Activated naive CD8-positive, alpha-beta T cell treated with anti-CD3 and anti-CD28 coated beads, Interleukin-2, amount 10 ng/mL, durations not matched to agents 7 days and 5 days (primary cell): ENCODE data around the gene ATXN1. TPM values are rescaled to one million over a fixed set of nuclear protein-coding genes. Genes with fewer than 3 reads are reported as not detected.

Experiments
- ATAC-seq: fragments of 150-1000 bp; cut with Tn5 transposase; one replicate; pipeline ENCODE4 v1.10.0; 2021; ENCODE audit warnings: low read depth, moderate library complexity
- POLR2A ChIA-PET: fragments of 350-600 bp; sonication (Branson Sonifier 250); formaldehyde crosslinking; loops from one replicate; lab custom pipeline; 2021; ENCODE audit warnings: antibody characterized with exemption; lab: Charles Lee
- DNase-seq: peaks from one replicate; pipeline ENCODE4 v3.0.0; 2021
- H3K27ac Mint-ChIP-seq: one replicate; pipeline ENCODE4 v1.8.0; 2022; ENCODE audit warnings: mild to moderate bottlenecking, mixed read lengths
- H3K27me3 Mint-ChIP-seq: one replicate; pipeline ENCODE4 v1.8.0; 2022; ENCODE audit warnings: mild to moderate bottlenecking, moderate library complexity, mixed read lengths
- H3K36me3 Mint-ChIP-seq: one replicate; pipeline ENCODE4 v1.8.0; 2021; ENCODE audit warnings: mild to moderate bottlenecking, mixed read lengths
- H3K4me1 Mint-ChIP-seq: one replicate; pipeline ENCODE4 v1.8.0; 2021; ENCODE audit warnings: mixed read lengths
- H3K4me3 Mint-ChIP-seq: one replicate; pipeline ENCODE4 v1.8.0; 2022; ENCODE audit warnings: mild to moderate bottlenecking, moderate library complexity, mixed read lengths
- H3K9me3 Mint-ChIP-seq: one replicate; pipeline ENCODE4 v1.8.0; 2021; ENCODE audit warnings: mixed read lengths
- total RNA-seq, 2 experiments: library from RNA; stranded (reverse); gene quantifications; one replicate each; pipeline ENCODE4 v1.2.3, GENCODE V29; 2021

Gene ATXN1
- total RNA-seq, 2 experiments from 2014 or later, result 63.6 to 67.2 TPM

GRCh38 chr6:16684896-16685554, 76.2 kb downstream of the ATXN1 start:
- no peak overlapping the region for H3K4me3 Mint-ChIP-seq
- ATAC-seq (peak; percentile 53), DNase-seq (no peak)
- peaks cover 21% of the 10 kb centered on the region for H3K36me3 Mint-ChIP-seq
- POLR2A ChIA-PET, result no interaction called here
- H3K27ac Mint-ChIP-seq, result no peak overlapping the region
- peaks cover 35% of the 10 kb centered on the region for H3K4me1 Mint-ChIP-seq
- H3K27me3 Mint-ChIP-seq, result no peaks in the 10 kb centered on the region
- H3K9me3 Mint-ChIP-seq, result no peaks in the 10 kb centered on the region

- H3K27me3 Mint-ChIP-seq, result no peaks in the 10 kb centered on the region
- H3K9me3 Mint-ChIP-seq, result no peaks in the 10 kb centered on the region
- DNase-seq (no peak), ATAC-seq (no peak)
- POLR2A ChIA-PET, result no interaction called here
- peaks cover 34% of the 10 kb centered on the region for H3K4me1 Mint-ChIP-seq
- no peak overlapping the region for H3K27ac Mint-ChIP-seq
- H3K36me3 Mint-ChIP-seq, result peaks cover 25% of the 10 kb centered on the region
- H3K4me3 Mint-ChIP-seq, result no peak overlapping the region
Observed at GRCh38 chr6:16684195-16684689, 77.0 kb downstream of the ATXN1 start.

- POLR2A ChIA-PET, result no interaction called here
Observed at GRCh38 chr6:16683641-16684194, 77.5 kb downstream of the ATXN1 start.

GRCh38 chr6:16681260-16681873, 79.9 kb downstream of the ATXN1 start:
- H3K36me3 Mint-ChIP-seq, result peaks cover 34% of the 10 kb centered on the region
- no peaks in the 10 kb centered on the region for H3K9me3 Mint-ChIP-seq
- H3K27me3 Mint-ChIP-seq, result no peaks in the 10 kb centered on the region
- POLR2A ChIA-PET, result no interaction called here
- DNase-seq, result no peak
- peaks cover 15% of the 10 kb centered on the region for H3K4me1 Mint-ChIP-seq
- H3K4me3 Mint-ChIP-seq, result no peak overlapping the region
- no peak overlapping the region for H3K27ac Mint-ChIP-seq
- no peak for ATAC-seq

More at GRCh38 chr6:16683641-16684194, 77.5 kb downstream of the ATXN1 start:
- Mint-ChIP-seq H3K4me1 (peaks cover 30% of the 10 kb centered on the region), H3K4me3 (no peak overlapping the region), H3K36me3 (peaks cover 28% of the 10 kb centered on the region), H3K27me3 (no peaks in the 10 kb centered on the region), H3K9me3 (no peaks in the 10 kb centered on the region), H3K27ac (peak overlapping the region; percentile 19)
- no peak for ATAC-seq
- no peak for DNase-seq

- Mint-ChIP-seq H3K27ac (no peak overlapping the region), H3K4me1 (peaks cover 5% of the 10 kb centered on the region), H3K9me3 (no peaks in the 10 kb centered on the region), H3K4me3 (no peak overlapping the region), H3K36me3 (peaks cover 40% of the 10 kb centered on the region), H3K27me3 (no peaks in the 10 kb centered on the region)
- no peak for DNase-seq
- POLR2A ChIA-PET, result no interaction called here
- no peak for ATAC-seq
Observed at GRCh38 chr6:16679050-16679449, 82.2 kb downstream of the ATXN1 start.

- Mint-ChIP-seq H3K4me1 (peaks cover 3% of the 10 kb centered on the region), H3K9me3 (no peaks in the 10 kb centered on the region), H3K36me3 (peaks cover 41% of the 10 kb centered on the region), H3K27me3 (no peaks in the 10 kb centered on the region), H3K4me3 (no peak overlapping the region), H3K27ac (no peak overlapping the region)
- POLR2A ChIA-PET, result no interaction called here
- ATAC-seq (no peak), DNase-seq (no peak)
Observed at GRCh38 chr6:16677458-16677857, 83.8 kb downstream of the ATXN1 start.

GRCh38 chr6:16676978-16677377, 84.3 kb downstream of the ATXN1 start:
- POLR2A ChIA-PET, result no interaction called here
- peak overlapping the region; percentile 2 for H3K27ac Mint-ChIP-seq
- H3K4me3 Mint-ChIP-seq, result no peak overlapping the region
- peaks cover 6% of the 10 kb centered on the region for H3K4me1 Mint-ChIP-seq
- DNase-seq (no peak), ATAC-seq (no peak)
- peaks cover 38% of the 10 kb centered on the region for H3K36me3 Mint-ChIP-seq
- H3K27me3 Mint-ChIP-seq, result no peaks in the 10 kb centered on the region
- H3K9me3 Mint-ChIP-seq, result no peaks in the 10 kb centered on the region

- no peak overlapping the region for H3K27ac Mint-ChIP-seq
- POLR2A ChIA-PET, result no interaction called here
- H3K4me3 Mint-ChIP-seq, result no peak overlapping the region
Observed at GRCh38 chr6:16676376-16676775, 84.9 kb downstream of the ATXN1 start.

GRCh38 chr6:16674801-16675392, 86.4 kb downstream of the ATXN1 start:
- H3K27ac Mint-ChIP-seq, result no peak overlapping the region

More at GRCh38 chr6:16676376-16676775, 84.9 kb downstream of the ATXN1 start:
- Mint-ChIP-seq H3K36me3 (peaks cover 33% of the 10 kb centered on the region), H3K27me3 (no peaks in the 10 kb centered on the region), H3K4me1 (peaks cover 6% of the 10 kb centered on the region), H3K9me3 (no peaks in the 10 kb centered on the region)
- ATAC-seq (no peak), DNase-seq (no peak)

GRCh38 chr6:16673011-16673797, 88.1 kb downstream of the ATXN1 start:
- H3K27ac Mint-ChIP-seq, result no peak overlapping the region
- H3K36me3 Mint-ChIP-seq, result peaks cover 16% of the 10 kb centered on the region
- H3K4me1 Mint-ChIP-seq, result peaks cover 23% of the 10 kb centered on the region
- no peaks in the 10 kb centered on the region for H3K9me3 Mint-ChIP-seq
- POLR2A ChIA-PET, result interaction anchor here (0.7 kb wide), 1 partner anchor 60 kb away, joined by 3 read pairs; no protein-coding TSS in a partner anchor
- H3K27me3 Mint-ChIP-seq, result no peaks in the 10 kb centered on the region
- no peak for ATAC-seq
- no peak overlapping the region for H3K4me3 Mint-ChIP-seq
- no peak for DNase-seq

More at GRCh38 chr6:16674801-16675392, 86.4 kb downstream of the ATXN1 start:
- Mint-ChIP-seq H3K36me3 (peaks cover 25% of the 10 kb centered on the region), H3K9me3 (no peaks in the 10 kb centered on the region), H3K4me1 (peaks cover 12% of the 10 kb centered on the region), H3K27me3 (no peaks in the 10 kb centered on the region), H3K4me3 (no peak overlapping the region)
- POLR2A ChIA-PET, result no interaction called here
- no peak for ATAC-seq
- DNase-seq, result no peak

GRCh38 chr6:16671302-16672289, 89.7 kb downstream of the ATXN1 start:
- no peak for ATAC-seq
- peaks cover 21% of the 10 kb centered on the region for H3K4me1 Mint-ChIP-seq
- no peaks in the 10 kb centered on the region for H3K27me3 Mint-ChIP-seq
- H3K36me3 Mint-ChIP-seq, result peaks cover 18% of the 10 kb centered on the region
- no peak overlapping the region for H3K27ac Mint-ChIP-seq
- no peaks in the 10 kb centered on the region for H3K9me3 Mint-ChIP-seq
- POLR2A ChIA-PET, result interaction anchor here (1.1 kb wide), 1 partner anchor 158 kb away, joined by 4 read pairs; no protein-coding TSS in a partner anchor
- no peak overlapping the region for H3K4me3 Mint-ChIP-seq
- DNase-seq, result no peak

- H3K9me3 Mint-ChIP-seq, result no peaks in the 10 kb centered on the region
- no peak for DNase-seq
- no peak for ATAC-seq
- no peaks in the 10 kb centered on the region for H3K27me3 Mint-ChIP-seq
- peaks cover 23% of the 10 kb centered on the region for H3K36me3 Mint-ChIP-seq
- no peak overlapping the region for H3K27ac Mint-ChIP-seq
- no peak overlapping the region for H3K4me3 Mint-ChIP-seq
- POLR2A ChIA-PET, result interaction anchor here (1.1 kb wide), 1 partner anchor 157 kb away, joined by 4 read pairs; no protein-coding TSS in a partner anchor
- H3K4me1 Mint-ChIP-seq, result peaks cover 21% of the 10 kb centered on the region
Observed at GRCh38 chr6:16670617-16671051, 90.6 kb downstream of the ATXN1 start.
